GM18867 (cell line): ENCODE measurements around the gene ZBTB7C.
"Not testable (repeated sequence)": the region's sequence is repeated elsewhere in the genome, so short reads cannot be mapped to it uniquely, and the experiment has no call there.

Experiments used
- ATAC-seq: cut with Tn5 transposase; IDR thresholded peaks from one replicate; pipeline ENCODE4 v1.9.1; 2021; ENCODE audit warnings: mild to moderate bottlenecking, moderate library complexity; ENCODE audit not compliant: unreplicated experiment

ZBTB7C gene

GRCh38 chr18:48304906-48305693 lies 104.1 kb downstream of the ZBTB7C start:
- ATAC-seq = no peak

GRCh38 chr18:48303883-48304282 lies 105.3 kb downstream of the ZBTB7C start:
- ATAC-seq = no peak

- ATAC-seq = no peak
Observed at GRCh38 chr18:48302736-48303135, 106.4 kb downstream of the ZBTB7C start.

- ATAC-seq = no peak
Observed at GRCh38 chr18:48300463-48300961, 108.7 kb downstream of the ZBTB7C start.

GRCh38 chr18:48297139-48297538 lies 112.0 kb downstream of the ZBTB7C start:
- ATAC-seq = no peak

GRCh38 chr18:48296581-48296980 lies 112.6 kb downstream of the ZBTB7C start:
- no peak for ATAC-seq

- ATAC-seq = no peak
Observed at GRCh38 chr18:48295586-48296311, 113.4 kb downstream of the ZBTB7C start.

- ATAC-seq = no peak
Observed at GRCh38 chr18:48294899-48295585, 114.1 kb downstream of the ZBTB7C start.

- ATAC-seq = no peak
Observed at GRCh38 chr18:48293954-48294898, 115.0 kb downstream of the ZBTB7C start.

GRCh38 chr18:48292782-48293424 lies 116.3 kb downstream of the ZBTB7C start:
- ATAC-seq = no peak

GRCh38 chr18:48292229-48292628 lies 117.0 kb downstream of the ZBTB7C start:
- ATAC-seq = no peak

GRCh38 chr18:48290162-48290926 lies 118.8 kb downstream of the ZBTB7C start:
- ATAC-seq = no peak

- no peak for ATAC-seq
Observed at GRCh38 chr18:48284743-48285142, 124.4 kb downstream of the ZBTB7C start.

- ATAC-seq = not testable (repeated sequence)
Observed at GRCh38 chr18:48284011-48284410, 125.2 kb downstream of the ZBTB7C start.

GRCh38 chr18:48281460-48281859 lies 127.7 kb downstream of the ZBTB7C start:
- ATAC-seq = not testable (repeated sequence)

- no peak for ATAC-seq
Observed at GRCh38 chr18:48279312-48279711, 129.9 kb downstream of the ZBTB7C start.

- ATAC-seq = no peak
Observed at GRCh38 chr18:48278081-48278480, 131.1 kb downstream of the ZBTB7C start.

GRCh38 chr18:48274301-48274700 lies 134.9 kb downstream of the ZBTB7C start:
- no peak for ATAC-seq

- ATAC-seq = no peak
Observed at GRCh38 chr18:48270929-48271328, 138.3 kb downstream of the ZBTB7C start.
